SK-N-SH treated with all-trans-retinoic acid at 6 μM for 48 hours (cell line): Measurements from ENCODE around the gene ILKAP.

Source experiments
- ATAC-seq: fragments of 200-7000 bp; cut with Tn5 transposase; 3 replicates; pipeline ENCODE4 v1.9.1; 2020; ENCODE audit warnings: mild to moderate bottlenecking, moderate library complexity
- ARNTL ChIP-seq: fragments of 450-650 bp; formaldehyde crosslinking; IDR thresholded peaks from 2 replicates; pipeline ENCODE4 v1.5.0; 2020; ENCODE audit warnings: low read depth, mild to moderate bottlenecking, moderate library complexity, borderline replicate concordance
- BACH2 ChIP-seq: fragments of 250-450 bp; sonication (Bioruptor Pico); IDR thresholded peaks from 2 replicates; pipeline ENCODE4 v1.9.0; 2021; ENCODE audit warnings: mild to moderate bottlenecking, borderline replicate concordance
- CREB5 ChIP-seq: fragments of 250-450 bp; sonication (Bioruptor Pico); IDR thresholded peaks from 2 replicates; pipeline ENCODE4 v1.5.1; 2020; ENCODE audit warnings: low read depth, mild to moderate bottlenecking, moderate library complexity
- CSDC2 ChIP-seq: fragments of 250-450 bp; sonication (Bioruptor Pico); IDR thresholded peaks from 2 replicates; pipeline ENCODE4 v1.5.0; 2020; ENCODE audit warnings: mild to moderate bottlenecking, moderate library complexity
- CSRNP3 ChIP-seq: fragments of 250-450 bp; sonication (Bioruptor Pico); IDR thresholded peaks from 2 replicates; pipeline ENCODE4 v1.5.1; 2021; ENCODE audit warnings: mild to moderate bottlenecking, moderate library complexity
- ESRRG ChIP-seq: fragments of 250-450 bp; sonication (Bioruptor Pico); IDR thresholded peaks from 2 replicates; pipeline ENCODE4 v1.6.1; 2021; ENCODE audit warnings: mild to moderate bottlenecking
- GLIS3 ChIP-seq: fragments of 250-450 bp; sonication (Bioruptor Pico); IDR thresholded peaks from 2 replicates; pipeline ENCODE4 v1.5.0; 2020; ENCODE audit warnings: mild to moderate bottlenecking, moderate library complexity
- ISL1 ChIP-seq: fragments of 250-450 bp; sonication (Bioruptor Pico); IDR thresholded peaks from 2 replicates; pipeline ENCODE4 v2.1.2; 2022; ENCODE audit warnings: mild to moderate bottlenecking, moderate library complexity
- OSR1 ChIP-seq: fragments of 250-450 bp; sonication (Bioruptor Pico); IDR thresholded peaks from 2 replicates; pipeline ENCODE4 v1.8.0; 2022; ENCODE audit warnings: moderate library complexity, mild to moderate bottlenecking, inconsistent platforms
- PATZ1 ChIP-seq: fragments of 250-450 bp; sonication (Bioruptor Pico); IDR thresholded peaks from 2 replicates; pipeline ENCODE4 v1.8.0; 2020; ENCODE audit warnings: mild to moderate bottlenecking, moderate library complexity, borderline replicate concordance
- POU6F1 ChIP-seq: fragments of 250-450 bp; sonication (Bioruptor Pico); IDR thresholded peaks from 2 replicates; pipeline ENCODE4 v1.8.0; 2021; ENCODE audit warnings: low read depth, mild to moderate bottlenecking, moderate library complexity, borderline replicate concordance
- PPARA ChIP-seq: fragments of 250-450 bp; sonication (Bioruptor Pico); IDR thresholded peaks from 2 replicates; pipeline ENCODE4 v1.5.0; 2020; ENCODE audit warnings: mild to moderate bottlenecking, borderline replicate concordance
- RARB ChIP-seq: fragments of 250-450 bp; sonication (Bioruptor Pico); IDR thresholded peaks from 2 replicates; pipeline ENCODE4 v1.8.0; 2021; ENCODE audit warnings: mild to moderate bottlenecking, moderate library complexity
- SNAI2 ChIP-seq: fragments of 250-450 bp; sonication (Bioruptor Pico); IDR thresholded peaks from 2 replicates; pipeline ENCODE4 v1.5.0; 2020; ENCODE audit warnings: mild to moderate bottlenecking, moderate library complexity
- TCF4 ChIP-seq: fragments of 250-450 bp; sonication (Bioruptor Pico); IDR thresholded peaks from 2 replicates; pipeline ENCODE4 v1.8.0; 2021; ENCODE audit warnings: mild to moderate bottlenecking, moderate library complexity, borderline replicate concordance
- TOX ChIP-seq: fragments of 250-450 bp; sonication (Bioruptor Pico); IDR thresholded peaks from 2 replicates; pipeline ENCODE4 v1.8.0; 2021; ENCODE audit warnings: mild to moderate bottlenecking, moderate library complexity, borderline replicate concordance
- TSHZ2 ChIP-seq: fragments of 250-450 bp; sonication (Bioruptor Pico); IDR thresholded peaks from 2 replicates; pipeline ENCODE4 v1.5.0; 2020; ENCODE audit warnings: mild to moderate bottlenecking, moderate library complexity
- ZC3H10 ChIP-seq: fragments of 250-450 bp; sonication (Bioruptor Pico); IDR thresholded peaks from 2 replicates; pipeline ENCODE4 v1.5.1; 2021; ENCODE audit warnings: mild to moderate bottlenecking, moderate library complexity
- ZFP3 ChIP-seq: fragments of 250-450 bp; sonication (Bioruptor Pico); IDR thresholded peaks from 2 replicates; pipeline ENCODE4 v1.5.0; 2020; ENCODE audit warnings: mild to moderate bottlenecking, moderate library complexity
- ZFP30 ChIP-seq: fragments of 450-650 bp; formaldehyde crosslinking; IDR thresholded peaks from 2 replicates; pipeline ENCODE4 v1.5.0; 2022; ENCODE audit warnings: mild to moderate bottlenecking, moderate library complexity
- ZNF565 ChIP-seq: fragments of 450-650 bp; formaldehyde crosslinking; conservative IDR thresholded peaks from 2 replicates; pipeline ENCODE4 v1.5.0; 2020; ENCODE audit warnings: low read depth, mild to moderate bottlenecking, moderate library complexity
- ZNF70 ChIP-seq: fragments of 450-650 bp; formaldehyde crosslinking; IDR thresholded peaks from 2 replicates; pipeline ENCODE4 v1.5.0; 2020; ENCODE audit warnings: mild to moderate bottlenecking, moderate library complexity
- ZNF8 ChIP-seq: fragments of 450-650 bp; formaldehyde crosslinking; IDR thresholded peaks from 2 replicates; pipeline ENCODE4 v1.5.0; 2020; ENCODE audit warnings: mild to moderate bottlenecking, moderate library complexity

Gene ILKAP

GRCh38 chr2:238238311-238238765, 34.8 kb upstream of the ILKAP start:
- ATAC-seq, result no peak
- TF ChIP-seq PPARA (no peak), TSHZ2 (CRISPR knock-in tag) (no peak), GLIS3 (no peak), RARB (CRISPR knock-in tag) (no peak), ZFP30 (CRISPR knock-in tag) (no peak), CREB5 (CRISPR knock-in tag) (no peak), CSDC2 (CRISPR knock-in tag) (no peak), ARNTL (CRISPR knock-in tag) (no peak), ISL1 (no peak), OSR1 (CRISPR knock-in tag) (no peak), PATZ1 (no peak), ZC3H10 (CRISPR knock-in tag) (no peak), ZNF8 (CRISPR knock-in tag) (no peak)

- TF ChIP-seq GLIS3 (no peak), ZNF565 (CRISPR knock-in tag) (no peak), TOX (CRISPR knock-in tag) (no peak), ZNF8 (CRISPR knock-in tag) (no peak), TCF4 (CRISPR knock-in tag) (no peak), POU6F1 (CRISPR knock-in tag) (no peak), RARB (CRISPR knock-in tag) (no peak), ZFP30 (CRISPR knock-in tag) (no peak), ZC3H10 (CRISPR knock-in tag) (no peak), BACH2 (CRISPR knock-in tag) (no peak), SNAI2 (CRISPR knock-in tag) (no peak), ISL1 (no peak), ARNTL (CRISPR knock-in tag) (no peak), ZNF70 (CRISPR knock-in tag) (no peak), ZFP3 (CRISPR knock-in tag) (no peak), PATZ1 (no peak), ESRRG (no peak), OSR1 (CRISPR knock-in tag) (no peak), CSDC2 (CRISPR knock-in tag) (no peak), CSRNP3 (no peak)
These were observed 34.1 kb upstream of the ILKAP start for GRCh38 chr2:238237431-238238135.

More at GRCh38 chr2:238237431-238238135, 34.1 kb upstream of the ILKAP start:
- no peak for ATAC-seq
